ENCODE results near the gene SFSWAP.
"Not testable (repeated sequence)": the region's sequence is repeated elsewhere in the genome, so short reads cannot be mapped to it uniquely, and the experiment has no call there.

The SFSWAP gene

GRCh38 chr12:131679816-131680215 lies 31.1 kb upstream of the SFSWAP start:
- not testable (repeated sequence) for DNase-seq

GRCh38 chr12:131680392-131681256 lies 30.3 kb upstream of the SFSWAP start:
- not testable (repeated sequence) for DNase-seq

- DNase-seq, result no peak
These were observed 29.7 kb upstream of the SFSWAP start for GRCh38 chr12:131681257-131681620.

GRCh38 chr12:131681746-131682509 lies 29.0 kb upstream of the SFSWAP start:
- not testable (repeated sequence) for DNase-seq

DNA sequence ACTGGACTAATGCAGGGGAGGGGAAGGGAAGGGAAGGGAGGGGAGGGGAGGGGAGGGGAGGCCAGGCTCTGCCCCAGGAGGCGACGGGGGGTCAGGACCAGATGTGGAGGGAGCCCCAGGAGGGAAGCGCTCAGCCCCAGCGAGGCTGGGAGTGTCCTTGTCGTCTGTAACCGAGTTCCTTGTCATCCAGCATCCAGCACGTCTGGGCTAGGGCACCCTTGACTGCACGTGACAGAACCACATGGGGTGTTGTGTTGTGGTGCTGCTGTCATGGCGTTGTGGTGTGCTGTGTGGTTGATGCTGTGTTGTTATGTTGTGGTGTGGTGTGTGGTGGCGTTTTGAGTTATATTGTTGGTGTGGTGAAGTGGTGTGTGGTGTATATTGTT lies 28.4 kb upstream of the SFSWAP start:
- no peak for DNase-seq

DNA sequence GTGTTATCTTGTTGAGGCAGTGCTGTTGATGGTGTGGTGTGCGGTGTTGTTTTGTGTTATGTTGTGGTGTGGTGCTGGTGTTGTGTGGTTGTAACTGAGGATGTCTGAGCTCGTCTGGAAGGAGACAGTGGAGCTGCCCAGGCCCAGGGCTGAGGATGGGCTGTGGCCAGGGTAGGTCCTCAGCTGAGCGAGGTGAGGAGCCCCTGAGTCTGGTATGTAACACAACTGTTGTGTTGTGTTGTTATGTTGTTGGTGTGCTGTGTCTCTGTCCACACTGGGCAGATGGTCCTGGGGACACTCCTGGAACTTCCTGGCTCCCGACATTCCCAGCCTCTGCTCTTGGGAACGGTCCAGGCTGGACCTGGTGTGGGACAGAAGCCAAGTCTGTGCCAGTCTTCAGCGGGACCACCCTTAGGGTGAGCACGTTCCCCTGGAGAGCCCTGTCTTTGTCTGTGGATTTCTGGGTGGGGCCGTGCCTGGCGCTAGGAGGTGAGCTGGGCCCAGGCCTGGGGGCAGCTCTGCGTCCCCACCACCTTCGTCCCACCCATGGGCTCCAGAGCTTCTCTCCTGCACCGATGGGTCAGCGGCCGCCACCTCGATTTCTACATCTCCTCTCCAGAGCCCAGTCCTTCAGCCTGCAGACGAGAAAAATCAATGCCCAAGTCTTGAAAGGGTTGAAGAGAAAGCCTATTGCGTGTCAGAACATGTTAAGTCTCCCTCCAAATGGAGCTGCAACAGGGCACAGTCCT lies 27.4 kb upstream of the SFSWAP start:
- DNase-seq, result no peak

DNA sequence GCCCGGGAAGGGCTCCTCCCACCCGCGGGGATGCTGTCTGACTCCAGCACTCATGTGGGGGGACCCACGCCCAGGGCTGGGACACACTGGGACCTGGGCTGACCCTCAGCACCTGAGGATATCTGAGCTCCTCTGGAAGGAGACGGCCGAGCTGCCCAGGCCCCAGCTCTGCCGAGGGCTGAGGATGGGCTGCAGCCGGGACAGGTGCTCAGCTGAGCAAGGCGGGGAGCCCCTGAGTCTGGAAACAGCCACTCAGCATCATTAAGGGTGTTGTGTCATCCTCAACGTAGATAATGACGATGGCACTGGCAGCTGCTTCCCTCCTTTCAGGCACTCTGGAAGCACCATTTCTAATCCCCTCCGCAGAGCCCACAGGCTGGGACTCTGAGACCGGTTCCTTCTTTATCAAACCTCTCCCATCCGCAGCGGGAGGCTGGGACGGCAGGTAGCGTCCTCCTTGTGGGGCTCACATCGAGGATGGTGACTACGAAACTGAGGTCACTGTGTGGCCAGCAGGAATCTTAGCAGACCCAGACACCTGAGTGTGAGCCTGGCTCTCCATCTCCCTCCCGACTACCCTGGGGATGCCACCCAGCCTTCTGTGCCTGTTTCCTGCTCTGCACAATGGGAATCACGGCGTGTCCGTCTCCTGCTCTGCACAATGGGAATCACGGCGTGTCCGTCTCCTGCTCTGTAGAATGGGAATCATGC lies 26.7 kb upstream of the SFSWAP start:
- DNase-seq, result no peak

GRCh38 chr12:131687346-131688125 lies 23.4 kb upstream of the SFSWAP start:
- DNase-seq, result no peak

DNA sequence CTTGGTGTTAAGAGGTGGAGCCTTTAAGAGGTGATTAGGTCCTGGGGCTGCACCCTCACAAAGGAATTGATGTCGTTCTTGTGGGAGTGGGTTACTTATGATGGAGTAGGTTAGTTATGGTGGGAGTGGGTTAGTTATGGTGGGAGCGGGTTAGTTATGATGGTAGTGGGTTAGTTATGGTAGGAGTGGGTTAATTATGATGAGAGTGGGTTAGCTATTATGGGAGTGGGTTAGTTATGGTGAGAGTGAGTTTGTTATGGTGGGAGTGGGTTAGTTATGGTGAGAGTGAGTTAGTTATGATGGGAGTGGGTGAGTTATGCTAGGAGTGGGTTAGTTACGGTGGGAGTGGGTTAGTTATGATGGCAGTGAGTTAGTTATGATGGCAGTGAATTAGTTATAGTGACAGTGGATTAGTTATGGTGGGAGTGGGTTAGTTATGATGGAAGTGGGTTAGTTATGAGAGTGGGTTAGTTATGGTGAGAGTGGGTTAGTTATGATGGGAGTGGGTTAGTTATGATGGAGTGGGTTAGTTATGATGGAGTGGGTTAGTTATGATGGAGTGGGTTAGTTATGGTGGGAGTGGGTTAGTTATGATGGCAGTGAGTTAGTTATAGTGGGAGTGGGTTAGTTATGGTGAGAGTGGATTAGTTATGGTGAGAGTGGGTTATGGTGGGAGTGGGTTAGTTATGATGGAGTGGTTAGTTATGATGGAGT lies 22.6 kb upstream of the SFSWAP start:
- DNase-seq, result no peak

DNA sequence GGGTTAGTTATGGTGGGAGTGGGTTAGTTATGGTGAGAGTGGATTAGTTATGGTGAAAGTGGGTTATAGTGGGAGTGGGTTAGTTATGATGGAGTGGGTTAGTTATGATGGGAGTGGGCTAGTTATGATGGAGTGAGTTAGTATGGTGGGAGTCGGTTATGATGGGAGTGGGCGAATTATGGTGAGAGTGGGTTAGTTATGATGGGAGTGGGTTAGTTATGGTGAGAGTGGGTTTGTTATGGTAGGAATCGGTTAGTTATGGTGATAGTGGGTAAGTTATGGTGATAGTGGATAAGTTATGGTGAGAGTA lies 22.1 kb upstream of the SFSWAP start:
- no peak for DNase-seq

DNA sequence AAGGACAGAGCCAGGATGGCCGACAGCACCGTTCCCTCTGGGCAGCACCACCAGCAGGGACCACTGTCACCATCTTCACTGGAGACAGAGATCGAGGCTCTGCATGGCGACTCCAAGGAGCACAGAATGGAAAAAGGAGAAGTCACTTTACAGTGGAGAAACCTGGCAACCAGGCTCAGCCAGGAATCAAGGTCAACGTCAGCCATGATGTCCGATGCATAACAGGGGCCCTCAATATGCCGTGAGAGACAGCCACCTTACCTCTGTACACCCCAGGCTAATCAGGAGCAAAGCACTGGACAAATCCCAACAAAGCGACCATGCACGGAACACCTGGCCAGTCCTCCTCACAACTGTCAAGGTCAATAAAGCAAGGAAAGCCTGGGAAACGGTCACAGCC lies 20.6 kb upstream of the SFSWAP start:
- no peak for DNase-seq

DNA sequence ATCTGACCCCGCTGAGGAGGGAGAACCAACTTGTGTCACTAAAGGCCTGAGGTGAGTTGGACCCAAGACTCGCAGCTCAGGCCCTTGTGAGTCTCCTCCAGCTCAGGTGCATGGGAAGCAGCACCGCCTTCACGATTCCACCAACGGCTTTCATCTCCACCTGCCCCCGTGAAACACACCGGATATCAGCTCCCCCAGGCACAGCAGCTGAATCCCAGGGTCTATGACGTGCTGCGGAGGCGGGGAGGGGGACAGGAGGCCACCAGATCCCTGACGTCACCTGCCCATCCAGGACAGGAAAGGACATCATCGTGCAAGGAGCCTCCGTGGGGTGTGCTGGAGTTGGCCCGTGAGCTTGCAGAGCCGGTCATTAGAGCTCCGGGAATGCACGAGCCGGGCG lies 18.5 kb upstream of the SFSWAP start:
- DNase-seq, result no peak

DNA sequence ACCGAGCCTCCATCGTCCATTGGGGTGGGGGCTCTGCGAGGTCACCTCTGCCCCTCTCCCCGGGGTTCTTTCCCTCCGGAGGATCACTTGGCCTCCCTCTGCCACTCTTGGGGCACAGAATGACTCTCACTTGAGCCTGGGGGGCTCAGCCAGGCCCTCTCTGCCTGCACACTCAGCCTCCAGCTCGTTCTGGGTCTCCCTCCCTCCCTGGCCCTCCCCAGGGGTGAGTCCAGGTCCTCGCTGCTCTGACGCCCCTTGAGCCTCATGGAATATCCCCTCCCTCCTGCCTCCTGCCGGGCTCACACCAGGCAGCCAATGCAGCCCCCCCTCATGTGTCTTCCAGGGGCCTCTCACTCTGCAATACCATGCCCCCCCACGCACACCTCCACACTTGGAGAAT lies 17.7 kb upstream of the SFSWAP start:
- no peak for DNase-seq

DNA sequence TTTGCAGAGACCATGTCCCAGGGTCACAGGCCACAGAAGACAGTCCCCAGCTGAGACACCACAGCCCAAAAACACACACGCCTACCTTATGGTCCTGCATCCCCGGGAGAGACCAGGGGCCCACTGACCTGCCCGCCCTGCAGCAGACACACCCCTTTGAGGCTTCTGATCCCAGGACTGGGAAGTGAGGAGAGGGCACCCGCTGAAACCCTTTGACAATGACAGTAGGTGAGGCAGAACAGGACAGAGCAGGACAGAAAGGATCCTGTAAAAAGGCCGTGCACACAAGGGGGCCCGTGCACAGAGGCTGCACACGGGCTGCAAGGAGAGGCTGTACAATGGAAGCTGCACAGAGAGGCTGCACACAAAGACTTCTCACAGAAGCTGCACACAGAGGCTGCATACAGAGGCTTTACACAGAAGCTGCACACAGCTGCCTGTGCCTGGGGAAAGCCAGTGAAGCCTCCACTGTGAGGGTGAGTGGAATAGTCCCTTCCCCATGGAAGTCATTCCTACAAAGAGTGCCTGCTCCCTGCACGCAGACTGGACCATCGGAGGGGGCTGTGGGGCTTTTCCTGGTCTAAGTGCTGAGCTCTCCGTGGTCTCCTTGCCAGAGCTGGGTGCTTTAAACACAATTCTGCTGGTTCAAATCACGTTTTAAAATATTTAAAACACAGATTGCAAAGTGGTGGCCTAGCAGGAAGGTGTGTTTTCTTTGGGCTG lies 16.6 kb upstream of the SFSWAP start:
- no peak for DNase-seq

DNA sequence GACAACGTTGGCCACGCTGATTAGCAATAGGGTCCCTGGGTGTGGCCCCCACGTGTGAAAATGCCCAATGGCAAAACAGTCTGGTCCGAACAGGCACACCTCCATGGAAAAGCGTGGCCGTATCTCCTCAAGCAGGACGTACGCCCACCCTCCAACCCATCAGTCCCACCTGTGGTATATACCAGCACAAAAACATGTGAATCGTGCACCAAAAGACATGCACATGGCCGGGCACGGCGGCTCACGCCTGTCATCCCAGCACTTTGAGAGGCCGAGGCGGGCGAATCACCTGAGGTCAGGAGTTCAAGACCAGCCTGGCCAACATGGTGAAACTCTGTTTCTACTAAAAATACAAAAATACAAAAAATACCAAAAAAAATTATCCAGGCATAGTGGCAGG lies 14.9 kb upstream of the SFSWAP start:
- no peak for DNase-seq

GRCh38 chr12:131698286-131698685 lies 12.6 kb upstream of the SFSWAP start:
- no peak for DNase-seq

- no peak for DNase-seq
These were observed 11.5 kb upstream of the SFSWAP start for GRCh38 chr12:131699434-131699833.

DNA sequence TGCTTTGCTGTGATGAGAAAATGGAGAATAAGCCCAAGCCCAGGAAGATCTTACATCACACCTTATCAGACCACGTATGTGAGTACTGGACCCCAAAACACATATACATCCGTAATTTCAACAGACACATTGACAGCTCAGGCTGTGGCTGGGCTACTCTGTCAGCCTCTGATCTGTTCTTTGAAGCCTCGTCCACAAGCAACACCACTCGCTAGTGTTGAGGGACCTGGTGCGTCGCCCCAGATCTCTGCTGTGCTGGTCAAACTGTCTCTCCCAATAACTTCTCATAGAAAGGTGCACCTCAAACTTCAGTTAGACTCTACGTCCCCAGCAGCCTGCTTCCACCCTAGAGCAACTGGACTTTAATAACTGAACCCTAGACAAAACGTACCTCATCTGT lies 10.6 kb upstream of the SFSWAP start:
- no peak for DNase-seq

DNA sequence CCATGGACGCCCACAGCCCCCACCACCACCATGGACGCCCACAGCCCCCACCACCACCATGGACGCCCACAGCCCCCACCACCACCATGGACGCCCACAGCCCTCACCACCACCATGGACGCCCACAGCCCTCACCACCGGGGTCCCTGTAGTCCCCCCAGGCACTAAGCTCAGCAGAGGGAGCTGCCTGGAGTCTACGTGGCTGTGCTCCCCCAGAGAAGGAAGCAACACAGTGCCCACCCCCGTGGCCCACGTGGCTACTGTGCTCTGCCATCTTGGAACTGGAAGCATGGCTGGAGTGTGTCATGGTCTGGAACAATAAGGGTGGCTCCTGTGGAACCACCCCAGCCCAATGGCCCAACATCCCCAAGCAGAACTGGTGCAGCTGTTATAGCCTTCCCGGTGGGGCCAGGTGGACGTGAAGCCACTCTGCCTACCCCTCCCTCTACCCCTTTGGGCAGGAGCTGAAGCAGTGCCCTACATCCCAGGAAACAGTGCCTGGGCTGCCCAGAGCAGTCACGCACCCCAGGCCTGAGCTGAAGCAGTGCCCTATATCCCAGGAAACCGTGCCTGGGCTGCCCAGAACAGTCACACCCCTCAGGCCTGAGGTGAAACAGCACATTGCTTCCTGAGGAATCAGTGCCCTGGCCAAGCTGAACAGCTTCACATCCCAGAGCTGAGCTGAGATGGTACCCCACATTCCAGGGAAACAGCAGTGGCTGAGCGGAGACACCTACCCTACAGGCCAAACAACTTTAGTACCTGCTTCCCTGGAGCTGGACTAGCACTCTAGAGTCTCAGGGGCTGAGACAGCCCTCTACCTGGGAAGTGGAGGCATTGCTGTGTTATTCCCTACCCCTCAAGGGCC lies 9.0 kb upstream of the SFSWAP start:
- no peak for DNase-seq

DNA sequence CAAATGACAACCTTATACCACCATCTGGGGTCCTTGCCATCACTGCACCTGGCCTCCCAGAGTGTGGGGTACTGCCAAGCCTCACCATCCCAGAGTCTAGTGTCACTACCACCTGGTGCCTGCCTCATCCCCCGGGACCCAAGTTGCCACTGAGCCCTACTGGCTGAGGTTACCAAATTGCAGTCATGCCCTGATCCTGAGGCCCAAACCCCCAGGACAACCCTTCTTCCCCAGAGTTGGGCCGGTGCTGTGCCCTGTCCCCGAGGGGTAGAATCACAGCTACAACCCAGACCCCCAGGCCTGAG lies 8.4 kb upstream of the SFSWAP start:
- DNase-seq, result no peak
